Hindlimb muscle (tissue), 1 donor: ENCODE results near the gene MAP1S. TPM values are rescaled to one million over a fixed set of nuclear protein-coding genes. Genes with fewer than 3 reads are reported as not detected.
A peak's percentile ranks its signal among the peaks of the same experiment; 100 is the strongest.

Experiments used
- DNase-seq: peaks from one replicate; pipeline ENCODE4 v3.0.0-alpha.2; 2013
- polyA plus RNA-seq: library from polyadenylated mRNA; unstranded; fragments of 120-200 nt; gene quantifications from one replicate; pipeline ENCODE4 v1.2.1, GENCODE V29; 2013; ENCODE audit not compliant: insufficient read length

The MAP1S gene
- 43.6 TPM for polyA plus RNA-seq

GRCh38 chr19:17718947-17719711 is at the start of gene MAP1S:
Gene MAP1S, plus strand, starts transcription at chr19:17719480. Its CDS starts 23 bp downstream, at chr19:17719503.
- peak; percentile 51 for DNase-seq

GRCh38 chr19:17671906-17672305 is 47.4 kb upstream of the MAP1S start:
- DNase-seq: no peak

- no peak for DNase-seq
Observed at GRCh38 chr19:17673937-17674799, 45.1 kb upstream of the MAP1S start.

- DNase-seq: no peak
Observed at GRCh38 chr19:17676295-17676694, 43.0 kb upstream of the MAP1S start.

- DNase-seq: no peak
Observed at GRCh38 chr19:17677002-17677401, 42.3 kb upstream of the MAP1S start.

GRCh38 chr19:17678836-17679235 is 40.4 kb upstream of the MAP1S start:
- DNase-seq: no peak

- DNase-seq: no peak
Observed at GRCh38 chr19:17679526-17680229, 39.6 kb upstream of the MAP1S start.

GRCh38 chr19:17680230-17680722 is 39.0 kb upstream of the MAP1S start:
- DNase-seq: peak; percentile 36

GRCh38 chr19:17681505-17682125 is 37.7 kb upstream of the MAP1S start:
- no peak for DNase-seq

- DNase-seq: no peak
Observed at GRCh38 chr19:17682273-17682672, 37.0 kb upstream of the MAP1S start.

GRCh38 chr19:17683078-17683477 is 36.2 kb upstream of the MAP1S start:
- DNase-seq: no peak

GRCh38 chr19:17684256-17684655 is 35.0 kb upstream of the MAP1S start:
- no peak for DNase-seq

GRCh38 chr19:17685451-17686022 is 33.7 kb upstream of the MAP1S start:
- no peak for DNase-seq

GRCh38 chr19:17686023-17686521 is 33.2 kb upstream of the MAP1S start:
- no peak for DNase-seq

- no peak for DNase-seq
Observed at GRCh38 chr19:17686592-17687024, 32.7 kb upstream of the MAP1S start.

- DNase-seq: no peak
Observed at GRCh38 chr19:17687141-17687856, 32.0 kb upstream of the MAP1S start.

- DNase-seq: peak; percentile 58
Observed at GRCh38 chr19:17687857-17688784, 31.2 kb upstream of the MAP1S start, which contains the start of gene UNC13A. Gene UNC13A, minus strand, starts transcription at chr19:17688354. Its CDS starts 155 bp downstream, at chr19:17688199.

GRCh38 chr19:17688853-17689595 is 30.3 kb upstream of the MAP1S start:
- DNase-seq: no peak

GRCh38 chr19:17692566-17692965 is 26.7 kb upstream of the MAP1S start:
- DNase-seq: no peak
